Femur (tissue), 1 donor: Measurements from ENCODE around the gene SIRT7.

ENCODE experiments used
- DNase-seq: peaks from one replicate; pipeline ENCODE4 v3.0.0-alpha.2; 2017

The SIRT7 gene

DNA sequence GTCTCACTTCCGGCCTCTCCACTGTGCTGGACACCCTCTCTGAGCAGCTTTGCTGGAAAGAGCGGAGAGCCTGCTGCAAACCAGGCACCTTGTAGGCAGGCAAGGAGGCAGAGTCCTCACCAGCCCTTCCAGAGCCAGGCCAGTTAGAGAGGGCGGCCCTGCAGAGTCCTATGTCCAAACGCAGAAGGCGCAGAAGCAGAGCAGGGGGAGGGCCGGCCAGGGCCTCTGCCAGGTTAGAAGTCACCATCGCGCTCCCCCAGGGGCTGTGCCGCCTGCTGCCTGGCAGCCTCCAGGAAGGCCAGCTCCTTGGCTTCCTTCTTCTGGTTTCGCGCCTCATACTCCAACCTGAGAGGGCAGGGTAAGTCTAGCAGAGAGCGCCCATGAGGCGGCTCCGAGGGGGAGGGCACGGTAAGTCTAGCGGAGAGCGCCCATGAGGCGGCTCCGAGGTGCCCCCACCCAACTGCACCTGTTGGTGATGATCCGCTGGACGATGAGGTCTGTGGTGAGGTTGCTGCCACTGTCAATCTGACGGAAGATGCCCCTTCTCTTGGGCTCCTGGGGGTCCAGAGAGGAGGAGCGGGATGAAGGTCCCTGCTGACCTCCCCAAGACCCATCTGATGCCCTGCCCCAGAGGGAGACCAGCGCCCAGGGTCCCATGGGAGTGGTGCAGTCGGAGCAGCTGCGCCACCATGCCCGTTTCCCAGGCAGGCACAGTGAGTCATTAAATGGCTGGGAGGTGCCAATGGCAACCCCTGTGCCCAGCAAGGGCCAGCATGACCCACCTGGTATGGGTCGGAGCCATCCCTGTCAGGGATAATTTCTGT, 13.2 kb downstream of the SIRT7 start:
- DNase-seq, result no peak

DNA sequence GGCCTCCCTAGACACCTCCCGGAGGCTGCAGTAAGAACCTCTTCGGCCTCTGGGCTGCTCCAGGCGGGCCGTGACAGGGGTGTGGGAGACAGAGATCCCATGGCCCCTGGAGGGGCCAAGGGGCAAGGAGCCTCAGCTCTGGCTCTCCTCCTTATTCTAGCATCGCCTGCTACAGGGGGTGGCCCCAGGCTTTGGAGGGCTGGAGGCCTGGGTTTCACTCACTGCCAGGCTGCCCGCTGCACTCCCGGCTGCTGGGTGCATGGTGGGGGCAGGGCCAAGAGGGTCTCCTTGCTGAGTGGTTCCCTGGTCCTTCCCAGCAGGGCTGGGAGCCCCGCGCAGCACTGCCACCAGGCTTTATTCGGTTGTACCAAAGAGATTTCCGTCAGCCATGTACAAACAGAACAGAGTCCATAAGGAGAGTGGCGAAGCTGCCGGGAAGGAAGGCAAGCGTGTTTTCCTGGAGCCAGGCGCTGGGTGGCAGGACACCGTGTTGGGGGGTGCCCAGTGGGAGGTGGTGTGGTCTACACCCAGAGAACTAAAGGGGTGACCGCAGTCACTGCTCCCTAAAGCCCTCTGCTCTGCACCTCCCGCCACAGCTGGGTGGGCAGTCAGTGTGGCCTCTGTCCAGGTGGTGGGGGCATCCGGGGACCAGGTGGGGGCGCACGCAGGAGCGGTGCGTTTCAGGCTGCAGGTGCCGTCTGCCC, 13.9 kb downstream of the SIRT7 start:
- no peak for DNase-seq

DNA sequence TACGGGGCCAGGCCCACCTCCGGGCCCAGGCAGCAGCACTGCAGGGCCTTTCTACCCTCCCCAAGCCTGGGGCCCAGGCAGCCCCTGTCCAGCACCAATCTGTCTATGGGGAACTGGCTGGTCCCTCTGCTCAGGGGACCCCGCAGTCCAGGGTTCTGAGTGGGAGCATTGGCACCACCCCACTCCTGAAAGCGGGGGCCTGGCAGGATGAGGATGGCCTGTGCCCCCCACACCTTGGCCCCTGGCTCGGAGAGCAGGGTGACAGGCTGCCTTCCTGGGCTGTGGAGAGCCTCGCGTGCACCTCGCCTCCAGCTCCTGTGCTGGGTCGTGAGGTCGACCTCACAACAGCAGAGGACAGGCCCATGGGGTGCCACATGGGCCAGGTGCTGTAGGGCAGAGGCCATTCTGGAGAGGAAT, 14.6 kb downstream of the SIRT7 start:
- no peak for DNase-seq

DNA sequence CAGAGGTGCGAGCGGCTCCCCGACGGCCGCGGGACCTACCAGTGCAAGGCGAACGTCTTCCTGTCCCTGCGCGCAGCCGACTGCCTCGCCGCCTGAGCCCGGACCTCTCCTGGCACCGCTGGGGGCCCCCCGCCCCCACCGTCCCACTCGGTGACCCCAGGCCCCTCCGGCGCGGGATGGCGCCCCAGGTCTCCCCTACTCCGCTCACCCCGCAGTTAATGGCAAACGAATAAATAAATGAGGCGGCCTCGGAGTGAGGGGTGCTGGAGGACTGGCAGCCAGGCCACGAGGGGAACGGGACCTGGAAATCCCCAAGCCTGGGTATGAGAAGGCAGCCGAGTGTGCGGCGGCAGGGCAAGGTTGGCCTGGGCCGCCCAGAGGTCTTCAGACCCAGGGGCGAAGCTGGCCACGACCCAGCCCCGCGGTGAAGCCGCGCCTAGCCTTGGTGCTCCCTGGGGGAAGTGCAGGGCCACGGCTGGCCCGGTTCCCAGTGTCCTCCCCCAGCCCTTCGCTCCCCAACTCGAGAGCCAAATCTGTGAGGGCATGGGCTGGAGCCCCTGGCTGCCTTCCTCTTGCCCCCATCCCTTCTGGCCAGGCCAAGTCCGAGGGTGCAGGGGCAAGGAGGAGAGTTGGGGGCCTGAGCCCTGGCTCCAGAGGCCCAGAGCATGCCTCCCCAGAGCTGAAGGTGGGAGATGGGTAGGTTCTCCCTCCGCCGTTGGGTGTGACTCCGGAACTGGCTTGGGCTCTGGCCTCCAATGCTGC, 15.1 kb downstream of the SIRT7 start:
- no peak for DNase-seq

DNA sequence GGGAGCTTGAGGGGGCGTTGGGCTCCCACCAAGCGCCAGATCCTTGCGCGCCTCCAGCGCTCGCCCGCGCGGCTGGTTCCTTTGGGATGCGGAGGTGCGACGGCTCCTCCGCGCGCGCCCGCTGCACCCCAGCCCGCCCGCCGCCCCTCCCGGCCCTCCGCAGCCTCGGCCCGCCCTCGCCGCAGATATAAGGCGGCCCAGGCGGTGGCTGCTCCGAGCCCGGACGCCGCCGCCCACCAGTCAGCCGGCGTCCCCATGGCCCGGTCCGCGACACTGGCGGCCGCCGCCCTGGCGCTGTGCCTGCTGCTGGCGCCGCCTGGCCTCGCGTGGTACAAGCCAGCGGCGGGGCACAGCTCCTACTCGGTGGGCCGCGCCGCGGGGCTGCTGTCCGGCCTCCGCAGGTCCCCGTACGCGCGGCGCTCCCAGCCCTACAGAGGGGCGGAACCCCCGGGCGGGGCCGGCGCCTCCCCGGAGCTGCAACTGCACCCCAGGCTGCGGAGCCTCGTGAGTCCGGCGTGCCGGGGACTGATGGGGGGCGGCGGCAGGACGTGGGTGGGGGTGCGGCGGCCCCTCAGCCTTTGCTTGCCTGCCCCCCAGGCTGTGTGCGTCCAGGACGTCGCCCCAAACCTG, 15.8 kb downstream of the SIRT7 start, which contains the start of gene NPB:
Gene NPB (plus strand): TSS at position 216 of the 630 bp plus-strand sequence. CDS start 40 bp downstream, at position 256.
- no peak for DNase-seq

DNA sequence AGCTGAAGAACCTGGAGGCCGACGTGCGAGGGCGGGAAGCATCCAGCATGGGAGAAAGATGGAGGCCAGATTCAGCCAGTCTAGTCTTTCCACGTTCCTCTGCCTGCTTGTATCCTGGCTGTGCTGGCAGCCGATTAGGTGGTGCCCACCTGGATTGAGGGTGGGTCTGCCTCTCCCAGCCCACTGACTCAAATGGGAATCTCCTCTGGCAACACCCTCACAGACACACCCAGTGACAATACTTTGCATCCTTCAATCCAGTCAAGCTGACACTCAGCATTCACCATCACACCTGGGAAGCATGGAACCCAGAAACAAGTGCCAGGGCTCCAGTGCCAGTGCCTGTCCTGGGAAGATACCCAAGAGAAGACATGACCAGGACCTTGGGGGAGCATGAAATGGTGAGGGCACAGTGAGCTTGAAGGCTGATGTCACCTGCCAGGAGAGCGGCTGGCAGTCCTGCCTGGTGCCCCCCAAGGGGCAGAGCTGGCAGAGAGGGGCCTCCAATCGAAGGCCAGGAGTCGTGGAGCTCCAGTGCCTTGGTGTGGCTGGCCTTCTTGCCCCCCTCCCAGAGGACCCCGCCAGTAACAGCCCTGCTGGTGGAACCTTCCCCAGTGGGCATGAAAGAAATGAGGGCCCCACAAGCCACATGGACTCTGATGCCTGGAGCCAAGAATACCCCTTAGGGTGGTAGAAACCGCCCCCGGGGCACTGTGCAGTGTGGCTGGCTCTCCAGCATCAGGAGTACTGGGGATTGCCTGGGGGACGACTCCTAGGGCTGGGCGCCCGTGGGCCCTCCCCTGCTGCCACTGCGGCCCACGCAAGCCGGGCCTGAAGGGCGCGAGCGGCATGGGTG, 16.6 kb downstream of the SIRT7 start:
- DNase-seq, result peak; percentile 21

DNA sequence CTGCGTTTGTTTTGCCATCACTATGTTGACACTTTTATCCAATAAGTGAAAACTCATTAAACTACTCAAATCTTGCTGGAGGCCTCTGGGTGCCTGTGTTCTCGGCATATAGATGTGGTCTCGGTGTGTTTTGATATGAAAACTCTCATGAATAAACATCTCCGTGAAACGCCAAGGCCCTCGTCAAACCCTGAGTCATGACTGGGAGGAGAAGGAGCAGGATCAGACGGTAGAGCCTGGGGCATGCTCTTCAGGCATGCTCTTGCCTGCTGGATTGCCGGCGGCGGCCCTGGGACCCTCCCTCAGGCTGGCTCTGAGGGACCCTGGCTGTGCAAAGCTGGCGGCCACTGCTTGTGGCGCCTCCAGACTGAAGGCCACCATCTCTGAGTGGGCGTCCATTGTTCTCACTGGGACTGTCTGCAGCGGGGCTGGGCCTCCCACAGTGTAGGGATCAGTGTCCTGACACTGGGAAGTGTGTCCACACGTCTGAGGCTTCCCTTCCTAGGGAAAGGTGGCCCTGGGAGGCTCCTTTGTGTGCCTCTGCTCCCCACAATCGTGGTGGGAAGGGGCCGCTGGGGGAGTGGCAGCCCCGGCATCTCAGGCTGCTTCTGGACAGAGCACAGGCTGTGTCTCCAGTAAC, 17.7 kb downstream of the SIRT7 start:
- DNase-seq, result no peak

DNA sequence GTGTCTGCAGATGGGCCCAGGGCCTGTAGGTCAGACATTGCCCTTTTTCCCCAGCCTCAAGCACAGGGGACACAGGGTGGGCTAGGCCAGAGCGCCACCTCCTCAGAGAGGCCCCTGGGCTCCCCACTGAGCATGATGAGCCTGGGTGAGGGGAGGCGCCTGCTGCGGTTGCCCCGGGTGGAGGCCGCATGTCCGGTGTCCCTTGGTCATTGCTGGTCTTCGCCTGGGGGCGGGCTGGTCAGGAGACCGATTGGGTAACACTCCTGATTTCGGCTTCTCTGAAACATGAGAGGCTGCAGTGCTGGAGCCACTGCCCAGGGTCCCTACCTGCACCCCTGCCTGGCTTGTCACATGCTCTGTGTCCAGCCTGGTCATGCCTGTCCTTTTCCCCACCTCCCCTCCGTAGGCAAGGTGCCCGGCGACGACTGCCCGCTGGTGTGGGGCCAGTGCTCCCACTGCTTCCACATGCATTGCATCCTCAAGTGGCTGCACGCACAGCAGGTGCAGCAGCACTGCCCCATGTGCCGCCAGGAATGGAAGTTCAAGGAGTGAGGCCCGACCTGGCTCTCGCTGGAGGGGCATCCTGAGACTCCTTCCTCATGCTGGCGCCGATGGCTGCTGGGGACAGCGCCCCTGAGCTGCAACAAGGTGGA, 18.3 kb downstream of the SIRT7 start:
- DNase-seq, result no peak

DNA sequence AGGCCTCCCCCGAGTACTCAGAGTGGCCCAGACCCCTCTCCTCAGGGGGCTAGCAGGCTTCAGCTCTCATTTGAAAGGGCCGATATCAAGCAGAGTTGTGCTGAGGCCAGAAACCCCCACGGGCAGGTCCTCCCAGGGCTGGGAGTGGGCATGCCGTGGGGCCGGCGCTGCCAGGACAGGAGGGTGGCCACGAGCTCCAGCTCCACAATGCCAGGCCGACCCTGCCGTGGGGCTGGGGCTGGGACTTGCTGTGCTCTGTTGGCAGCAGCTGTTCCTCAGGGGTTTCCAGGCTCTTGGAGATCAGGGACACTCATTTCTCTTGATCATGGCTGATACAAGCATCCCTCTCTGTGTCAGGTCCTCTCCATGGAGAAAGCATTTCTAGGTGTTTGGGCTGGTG, 19.1 kb downstream of the SIRT7 start:
- DNase-seq, result no peak

DNA sequence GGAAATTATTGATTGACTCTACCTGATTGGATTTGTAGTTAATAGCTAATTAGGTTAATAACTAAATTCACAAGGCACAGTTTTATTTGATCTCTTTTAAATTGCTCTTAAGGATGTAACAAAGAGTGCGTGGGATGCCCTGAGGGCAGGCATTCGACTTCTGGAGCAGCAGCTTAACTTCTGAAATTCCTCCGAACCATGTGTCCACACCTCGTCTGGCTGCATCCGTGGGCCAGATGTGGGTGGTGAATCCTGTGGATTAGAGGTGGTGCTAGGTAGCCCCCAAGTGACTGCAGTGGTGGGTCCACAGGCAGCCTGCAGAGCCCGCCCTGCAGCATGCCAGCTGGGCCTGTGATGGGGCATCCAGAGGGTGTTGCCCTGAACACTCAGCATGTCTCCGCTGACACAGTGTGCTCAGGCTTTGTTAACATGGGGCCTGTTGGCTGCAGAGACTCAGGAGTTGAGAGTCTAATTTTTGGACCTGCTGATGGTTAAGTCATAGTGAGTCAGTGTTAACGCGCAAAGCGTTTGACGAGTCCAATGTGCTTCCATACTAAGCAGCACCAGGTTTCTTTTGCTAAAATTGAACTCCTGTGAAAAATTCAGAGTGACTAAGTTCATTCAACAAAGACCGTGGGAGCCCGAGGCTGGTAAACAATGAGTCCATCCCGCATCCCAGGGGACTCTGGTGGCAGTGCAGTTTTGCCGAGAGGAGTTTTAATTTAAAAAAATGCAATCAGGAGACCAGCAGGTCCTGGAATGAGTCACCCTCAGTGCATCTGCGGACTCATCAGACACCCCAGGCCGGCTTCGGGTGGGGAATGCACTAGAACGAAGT, 19.7 kb downstream of the SIRT7 start:
- DNase-seq, result no peak

DNA sequence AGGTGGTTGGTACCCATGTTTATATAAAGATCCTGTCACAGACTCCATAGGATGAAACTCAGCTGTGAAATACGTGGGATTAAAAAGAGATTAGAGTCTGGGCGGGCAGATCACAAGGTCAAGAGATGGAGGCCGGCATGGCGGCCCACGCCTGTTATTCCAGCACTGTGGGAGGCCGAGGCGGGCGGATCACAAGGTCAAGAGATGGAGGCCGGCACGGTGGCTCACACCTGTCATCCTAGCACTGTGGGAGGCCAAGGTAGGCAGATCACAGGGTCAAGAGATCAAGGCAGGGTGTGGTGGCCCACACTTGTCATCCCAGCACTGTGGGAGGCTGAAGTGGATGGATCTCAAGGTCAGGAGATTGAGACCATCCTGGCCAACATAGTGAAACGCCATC, 22.6 kb downstream of the SIRT7 start:
- DNase-seq, result no peak

DNA sequence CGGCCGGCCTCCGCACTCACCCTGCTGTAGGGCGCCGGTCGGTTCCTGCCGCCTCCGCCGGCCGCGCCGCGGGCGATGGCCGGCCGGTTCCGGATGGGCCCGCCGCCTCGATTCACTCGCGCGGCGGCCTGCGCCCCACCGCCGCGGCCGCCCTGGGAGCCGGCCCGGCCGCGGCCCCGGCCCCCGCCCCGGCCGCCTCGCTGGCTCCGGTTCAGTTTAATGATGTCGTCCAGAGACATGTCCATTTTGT, 26.7 kb downstream of the SIRT7 start:
- no peak for DNase-seq

DNA sequence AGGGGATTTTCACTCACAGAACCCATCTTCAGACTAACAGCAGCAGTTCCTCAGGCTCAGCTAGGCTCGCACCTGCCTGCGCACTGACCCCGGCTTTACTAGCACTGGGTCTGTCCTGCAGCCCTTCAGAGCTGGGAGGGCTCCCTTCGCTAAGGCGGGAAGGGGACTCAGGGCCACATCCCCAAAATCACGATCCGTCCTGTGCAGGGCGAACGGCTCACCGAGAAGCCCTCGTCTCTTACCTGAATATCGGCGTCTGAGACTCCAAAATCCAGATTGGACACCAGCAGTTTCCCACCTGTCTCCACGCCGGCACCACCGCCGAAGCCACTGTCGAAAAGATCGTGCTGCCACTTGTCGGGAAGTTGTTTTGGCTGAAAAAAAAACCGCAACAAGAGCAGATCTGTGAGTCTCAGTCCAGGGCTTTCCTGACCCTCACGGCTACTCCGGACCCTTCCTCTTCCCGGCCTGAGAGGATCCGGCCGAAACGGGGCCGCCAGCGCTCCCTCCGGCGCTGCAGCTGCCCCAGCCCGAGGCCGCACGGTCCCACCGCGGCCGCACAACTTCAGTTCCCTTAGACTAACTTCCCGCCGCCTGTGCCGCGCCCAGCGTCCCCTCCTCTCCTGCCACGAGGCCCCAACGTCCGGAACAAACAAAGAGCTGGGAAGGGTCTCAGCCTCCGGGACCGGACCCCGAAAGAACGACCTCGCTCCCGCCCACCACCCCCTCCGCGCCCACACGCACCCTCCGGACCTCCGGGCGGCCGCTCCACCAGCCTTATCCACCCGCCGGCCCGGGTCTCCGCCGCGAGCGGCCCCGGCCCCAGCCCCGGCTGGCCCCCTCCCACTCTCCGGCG, 27.3 kb downstream of the SIRT7 start:
- peak; percentile 35 for DNase-seq

DNA sequence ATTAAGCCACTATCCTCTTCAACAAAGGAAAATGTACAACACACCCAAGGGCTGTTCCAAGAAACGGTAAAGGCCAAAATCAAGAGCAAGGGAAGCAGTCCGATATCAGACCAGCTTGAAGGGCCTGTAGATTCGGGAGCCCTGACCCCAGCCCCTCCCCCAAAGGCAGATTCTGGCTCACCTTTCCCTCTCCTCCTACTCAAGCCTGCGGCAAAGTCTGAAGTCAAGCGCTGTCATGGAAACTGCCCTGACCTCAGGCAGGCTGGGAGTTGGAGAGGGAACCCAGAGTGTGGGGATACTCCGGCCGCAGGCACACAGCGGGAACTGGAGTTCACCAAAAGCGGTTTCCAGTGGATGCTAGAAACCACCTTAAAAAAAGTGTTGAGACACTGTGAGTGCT, 28.4 kb downstream of the SIRT7 start:
- DNase-seq, result no peak

DNA sequence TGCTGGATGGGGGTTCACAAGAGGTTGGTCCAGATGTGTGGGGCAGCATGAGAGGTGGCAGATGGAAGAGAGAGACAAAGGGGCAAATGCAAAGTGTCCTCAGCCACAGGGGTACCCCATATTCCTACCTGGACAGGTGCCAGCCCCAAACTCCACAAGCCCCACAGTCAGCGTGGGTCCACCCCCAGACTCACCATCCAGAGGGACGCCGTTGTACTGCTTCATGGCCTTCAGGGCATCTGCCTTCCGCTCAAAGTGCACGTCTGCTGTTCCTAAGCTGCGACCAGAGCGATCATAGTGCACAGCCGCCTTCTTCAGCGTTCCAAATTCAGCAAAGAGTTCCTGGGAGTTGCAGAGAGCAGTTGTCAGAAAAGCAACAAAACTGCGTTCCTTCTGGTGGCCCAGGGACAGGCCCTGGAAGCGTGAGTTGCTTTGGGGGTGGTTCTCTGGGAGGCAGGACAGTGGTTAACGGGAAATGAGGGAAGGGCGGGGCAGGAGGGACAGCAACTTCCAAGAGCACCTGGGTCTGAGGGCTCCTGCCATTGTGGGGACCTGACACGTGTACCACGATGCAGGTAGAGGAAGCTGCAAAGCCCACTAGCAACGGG, 28.9 kb downstream of the SIRT7 start:
- DNase-seq, result no peak

DNA sequence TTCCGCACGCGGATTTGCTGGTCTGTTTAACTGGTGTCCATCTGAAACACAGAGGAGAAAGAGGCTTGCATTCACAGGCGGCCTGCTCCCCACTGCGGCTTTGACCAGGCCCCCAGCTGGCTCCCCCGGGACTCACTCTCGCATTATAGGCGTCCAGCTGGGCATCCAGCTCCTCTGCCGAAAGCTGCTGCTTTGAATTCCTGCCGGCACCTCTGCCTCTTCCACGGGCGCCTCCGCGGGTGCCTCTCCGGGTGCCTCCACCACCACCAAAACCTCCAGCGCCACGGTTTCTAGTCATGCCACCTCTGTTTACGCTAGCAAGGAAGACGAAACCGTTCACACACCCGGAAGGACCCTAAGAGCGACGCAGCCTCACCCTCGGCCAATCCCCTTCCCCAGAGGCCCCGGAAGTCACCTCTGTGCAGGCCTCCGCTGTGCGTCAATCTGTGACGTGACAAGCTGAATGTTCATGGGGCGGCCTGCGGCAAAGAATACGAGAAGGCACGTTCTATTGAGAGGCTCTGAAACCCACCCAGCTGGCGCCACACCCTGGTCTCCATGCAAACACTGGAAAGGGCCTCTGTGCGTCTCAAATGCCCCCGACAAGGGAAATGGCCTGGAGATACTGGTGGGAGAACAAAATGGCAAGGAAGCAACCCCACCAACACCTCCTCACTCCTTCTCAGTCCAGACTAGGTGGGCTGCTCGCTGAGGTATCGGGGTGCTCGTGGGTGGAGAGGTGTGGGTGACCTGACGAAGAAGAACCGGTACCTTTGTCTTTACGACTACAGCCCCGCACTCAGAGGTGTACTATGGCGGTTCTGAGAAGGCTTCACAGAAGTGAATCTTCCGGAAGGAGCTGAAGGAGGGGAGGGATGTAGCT, 29.6 kb downstream of the SIRT7 start:
- no peak for DNase-seq

DNA sequence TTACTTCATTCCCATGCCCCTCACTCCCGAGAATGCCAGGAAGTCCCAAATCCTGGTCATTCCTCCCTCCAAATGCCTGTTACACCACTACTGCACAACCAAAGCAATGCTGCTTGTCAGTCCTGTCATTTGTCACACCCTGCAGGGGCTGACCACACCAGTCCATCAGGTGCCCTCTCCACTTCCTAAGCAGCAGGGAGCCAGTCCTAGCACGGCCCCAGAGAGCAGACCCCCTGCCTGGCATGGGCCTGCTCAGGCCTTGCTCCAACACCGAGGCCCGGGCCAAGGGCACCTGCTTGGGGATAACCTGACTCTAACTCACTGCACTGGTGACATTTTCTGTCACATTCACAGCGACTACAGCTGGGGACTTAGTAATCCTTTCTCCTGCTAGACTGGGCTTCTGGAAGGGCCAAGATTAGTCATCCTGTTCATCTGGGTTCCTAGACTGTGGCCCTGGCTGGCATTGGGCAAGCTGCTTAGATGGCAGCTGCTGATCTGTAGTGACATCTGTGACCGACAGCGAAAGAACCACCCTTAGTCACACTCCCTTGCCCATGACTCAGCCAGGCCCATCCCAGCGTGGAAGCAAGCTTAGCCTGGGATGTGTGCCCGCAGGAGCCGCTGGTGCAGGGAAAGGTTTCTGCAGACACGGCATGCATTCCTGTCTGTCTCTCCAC, 32.0 kb downstream of the SIRT7 start:
- DNase-seq, result no peak
